K562 (cell line): ENCODE data around the gene JUNB. TPM values are rescaled to one million over a fixed set of nuclear protein-coding genes. Genes with fewer than 3 reads are reported as not detected.

Experiments
- ADNP ChIP-seq: fragments of 200-800 bp; sonication (Bioruptor generic); IDR thresholded peaks from 2 replicates; pipeline ENCODE4 v1.6.1; 2016; ENCODE audit warnings: missing genetic modification characterization, missing compliant biosample characterization
- FOXK1 ChIP-seq: sonication (generic); formaldehyde crosslinking; IDR thresholded peaks from 2 replicates; pipeline ENCODE4 v1.8.0; 2022; ENCODE audit warnings: missing genetic modification reagents, mild to moderate bottlenecking, borderline replicate concordance
- KDM4B ChIP-seq, 2 experiments: fragments of 450-650 bp in 1 of 2; sonication (generic) in 1 of 2; IDR thresholded peaks; 2 replicates each; pipeline ENCODE4 v1.6.1; 2016 to 2017; ENCODE audit warnings: borderline replicate concordance in 2 of 2, antibody characterized with exemption in 1 of 2, low read depth in 1 of 2, mild to moderate bottlenecking in 1 of 2
- LCOR ChIP-seq: sonication (generic); formaldehyde crosslinking; IDR thresholded peaks from 2 replicates; pipeline ENCODE4 v1.8.0; 2022; ENCODE audit warnings: mild to moderate bottlenecking, missing genetic modification reagents
- MEIS2 ChIP-seq: fragments of 450-650 bp; IDR thresholded peaks from 2 replicates; pipeline ENCODE4 v1.6.1; 2014; ENCODE audit warnings: mild to moderate bottlenecking; ENCODE audit not compliant: partially characterized antibody
- MTA1 ChIP-seq: fragments of 450-650 bp; IDR thresholded peaks from 2 replicates; pipeline ENCODE4 v1.6.1; 2017; ENCODE audit warnings: borderline replicate concordance
- MXI1 ChIP-seq: IDR thresholded peaks from 2 replicates; pipeline ENCODE4 v1.6.1; 2011; ENCODE audit warnings: low read depth, mild to moderate bottlenecking, improper control_type of control experiment, low read length
- NFIX ChIP-seq: fragments of 250-450 bp; sonication (Bioruptor Pico); IDR thresholded peaks from 2 replicates; pipeline ENCODE4 v1.4.0; 2020; ENCODE audit warnings: low read depth, mild to moderate bottlenecking, moderate library complexity
- NR1H2 ChIP-seq: sonication (generic); formaldehyde crosslinking; IDR thresholded peaks from 2 replicates; pipeline ENCODE4 v1.4.0; 2020; ENCODE audit warnings: mild to moderate bottlenecking, missing genetic modification reagents
- NR4A1 ChIP-seq, 2 experiments: fragments of 250-450 bp in 1 of 2; fragments of 450-650 bp in 1 of 2; sonication (Bioruptor Pico) in 1 of 2; IDR thresholded peaks; 2 replicates each; pipeline versions ENCODE4 v1.4.0 to v1.6.1; 2016 to 2020; ENCODE audit warnings: mild to moderate bottlenecking in 2 of 2, missing compliant biosample characterization in 1 of 2, missing genetic modification characterization in 1 of 2, moderate library complexity in 1 of 2
- POU5F1 ChIP-seq: fragments of 150-350 bp; IDR thresholded peaks from 2 replicates; pipeline ENCODE4 v1.6.1; 2014; ENCODE audit warnings: borderline replicate concordance, low read length, low read depth, mild to moderate bottlenecking; ENCODE audit not compliant: partially characterized antibody
- PTTG1 ChIP-seq: fragments of 450-650 bp; IDR thresholded peaks from 2 replicates; pipeline ENCODE4 v1.6.1; 2016; ENCODE audit warnings: low read depth, mild to moderate bottlenecking, missing genetic modification characterization, missing compliant biosample characterization
- RB1 ChIP-seq: fragments of 450-650 bp; IDR thresholded peaks from 2 replicates; pipeline ENCODE4 v1.6.1; 2017; ENCODE audit warnings: low read depth, mild to moderate bottlenecking
- RBM17 ChIP-seq: fragments of 200-400 bp; formaldehyde crosslinking; IDR thresholded peaks from 2 replicates; pipeline ENCODE4 v1.6.1; 2017; ENCODE audit warnings: low read depth, mild to moderate bottlenecking, low read length, borderline replicate concordance
- SMARCA4 ChIP-seq: fragments of 450-650 bp; IDR thresholded peaks from 2 replicates; pipeline ENCODE4 v1.6.1; 2016
- TAF15 ChIP-seq: fragments of 200-400 bp; formaldehyde crosslinking; IDR thresholded peaks from 2 replicates; pipeline ENCODE4 v1.6.1; 2017; ENCODE audit warnings: mild to moderate bottlenecking, low read depth, low read length, moderate library complexity
- ZNF232 ChIP-seq: sonication (generic); formaldehyde crosslinking; IDR thresholded peaks from 2 replicates; pipeline ENCODE4 v1.8.0; 2022; ENCODE audit warnings: mild to moderate bottlenecking, missing genetic modification reagents
- polyA plus RNA-seq, 8 experiments: library from polyadenylated mRNA; depleted of rRNA in 4 of 8; stranded (reverse) in 5 of 8; unstranded in 3 of 8; fragments of >200 nt; fragmentation: Nextera tagmentation in 2 of 8; fragmentation: Illumina TruSeq in 1 of 8; extraction: Ambion mirVana in 2 of 8; extraction: Trizol in 1 of 8; gene quantifications; 2 replicates each; pipeline versions ENCODE4 v1.2.1 to v1.2.3, GENCODE V29; 2011 to 2014; ENCODE audit warnings: inconsistent platforms in 1 of 8, missing spikeins in 1 of 8
- total RNA-seq, 7 experiments: library from RNA; depleted of rRNA in 6 of 7; stranded (reverse); fragments of >200 nt in 6 of 7; fragmentation: Illumina TruSeq in 2 of 7; extraction: Trizol in 2 of 7; gene quantifications; 2 replicates each; pipeline versions ENCODE4 v1.2.1 to v1.2.3, GENCODE V29; 2011 to 2021; ENCODE audit warnings: low replicate concordance in 1 of 7
- TF ChIP-seq, protein P1 (sequence below): sonication (generic); formaldehyde crosslinking; IDR thresholded peaks from 2 replicates; pipeline ENCODE4 v1.8.0; 2022; ENCODE audit warnings: mild to moderate bottlenecking, missing genetic modification reagents
- TF ChIP-seq, protein P2 (sequence below), 2 experiments: IDR thresholded peaks in 1 of 2; conservative IDR thresholded peaks in 1 of 2; 2 replicates each; pipeline ENCODE4 v1.6.1; 2016; ENCODE audit warnings: low read depth in 2 of 2, mild to moderate bottlenecking in 1 of 2, missing compliant biosample characterization in 1 of 2, missing genetic modification characterization in 1 of 2, moderate library complexity in 1 of 2
- TF ChIP-seq, protein P3 (sequence below): fragments of 450-650 bp; formaldehyde crosslinking; IDR thresholded peaks from 2 replicates; pipeline ENCODE4 v1.4.0; 2020; ENCODE audit warnings: mild to moderate bottlenecking, mixed read lengths

Gene JUNB
- total and polyA plus RNA-seq, 9 of the 15 experiments (the other 6 are each of a cell fraction or from before 2014, with no cell fraction given): 0.23 to 88.1 (median 13.1) TPM

DNA sequence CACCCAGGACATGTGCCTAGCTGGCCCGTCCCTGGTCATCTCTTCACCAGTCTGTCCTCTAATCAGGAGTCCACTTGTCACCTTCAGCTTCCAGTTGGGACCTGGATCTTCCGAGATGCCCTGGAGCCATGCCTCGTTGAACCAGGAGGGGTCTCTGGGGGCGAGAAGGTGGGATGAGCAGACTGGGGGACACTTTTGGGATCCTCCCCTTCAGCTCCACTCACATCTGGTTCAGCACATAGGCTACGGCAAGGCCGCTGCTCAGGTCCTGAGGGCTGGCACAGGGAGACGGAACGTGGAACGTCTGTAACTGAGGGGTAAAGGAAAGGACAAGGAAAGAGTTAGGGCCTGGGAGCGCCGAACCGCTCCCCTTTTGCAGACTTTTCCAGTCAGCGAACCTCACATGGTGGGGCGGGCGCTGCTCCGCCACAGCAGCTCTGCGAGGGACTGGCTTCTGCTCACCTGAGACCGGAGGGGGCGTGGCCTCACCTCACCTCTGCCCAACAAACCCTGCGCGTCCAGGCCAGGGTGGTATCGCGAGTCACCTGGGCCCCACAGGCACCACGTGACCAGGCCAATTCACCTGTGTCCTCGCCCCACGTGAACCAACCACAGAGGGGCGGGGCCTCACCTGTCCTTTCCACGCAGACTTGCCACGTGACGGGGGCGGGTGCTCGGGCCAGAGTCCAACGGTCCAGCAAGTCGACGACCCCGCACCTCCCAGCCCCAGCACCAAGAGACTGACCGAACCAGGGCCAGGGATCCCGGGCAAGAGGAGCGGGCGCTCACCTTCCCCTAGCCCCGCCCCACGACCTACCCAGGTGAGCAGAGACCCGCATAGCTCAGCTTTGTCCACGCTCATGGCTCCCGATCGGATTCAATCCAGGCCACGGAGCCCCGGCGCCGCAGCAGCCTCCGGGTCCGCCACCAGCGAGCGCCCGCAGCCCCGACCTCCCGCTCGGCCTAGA is 16.4 kb upstream of the JUNB start, which contains the start of gene HOOK2 (continued):
- TF ChIP-seq POU5F1 (no peak), MTA1 (no peak), RBM17 (no peak), TAF15 (no peak), NR4A1 (CRISPR knock-in tag; IDR thresholded peaks at IDR 0.05) (no peak), NR4A1 (tag; IDR thresholded peaks at IDR 0.05) (no peak), PTTG1 (tag) (no peak), RB1 (no peak), SMARCA4 (no peak), ADNP (tag) (no peak), MEIS2 (no peak), MXI1 (no peak), NFIX (CRISPR knock-in tag) (no peak), FOXK1 (CRISPR knock-in tag) (no peak), NR1H2 (CRISPR knock-in tag) (no peak), ZNF232 (CRISPR knock-in tag) (no peak), KDM4B (IDR thresholded peaks at IDR 0.05; ENCODE audit: borderline replicate concordance in 2 of 2, low read depth in 1 of 2) (no peak), LCOR (no peak)
- TF ChIP-seq, protein P1, sequence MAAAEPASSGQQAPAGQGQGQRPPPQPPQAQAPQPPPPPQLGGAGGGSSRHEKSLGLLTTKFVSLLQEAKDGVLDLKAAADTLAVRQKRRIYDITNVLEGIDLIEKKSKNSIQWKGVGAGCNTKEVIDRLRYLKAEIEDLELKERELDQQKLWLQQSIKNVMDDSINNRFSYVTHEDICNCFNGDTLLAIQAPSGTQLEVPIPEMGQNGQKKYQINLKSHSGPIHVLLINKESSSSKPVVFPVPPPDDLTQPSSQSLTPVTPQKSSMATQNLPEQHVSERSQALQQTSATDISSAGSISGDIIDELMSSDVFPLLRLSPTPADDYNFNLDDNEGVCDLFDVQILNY (CRISPR knock-in tag): no peak
- TF ChIP-seq, protein P2, sequence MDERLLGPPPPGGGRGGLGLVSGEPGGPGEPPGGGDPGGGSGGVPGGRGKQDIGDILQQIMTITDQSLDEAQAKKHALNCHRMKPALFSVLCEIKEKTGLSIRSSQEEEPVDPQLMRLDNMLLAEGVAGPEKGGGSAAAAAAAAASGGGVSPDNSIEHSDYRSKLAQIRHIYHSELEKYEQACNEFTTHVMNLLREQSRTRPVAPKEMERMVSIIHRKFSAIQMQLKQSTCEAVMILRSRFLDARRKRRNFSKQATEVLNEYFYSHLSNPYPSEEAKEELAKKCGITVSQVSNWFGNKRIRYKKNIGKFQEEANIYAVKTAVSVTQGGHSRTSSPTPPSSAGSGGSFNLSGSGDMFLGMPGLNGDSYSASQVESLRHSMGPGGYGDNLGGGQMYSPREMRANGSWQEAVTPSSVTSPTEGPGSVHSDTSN (CRISPR knock-in tag; IDR thresholded peaks at IDR 0.05; ENCODE audit: low read depth): no peak
- TF ChIP-seq, protein P2 (tag; conservative IDR thresholded peaks at IDR 0.05; ENCODE audit: low read depth): no peak
- TF ChIP-seq, protein P3, sequence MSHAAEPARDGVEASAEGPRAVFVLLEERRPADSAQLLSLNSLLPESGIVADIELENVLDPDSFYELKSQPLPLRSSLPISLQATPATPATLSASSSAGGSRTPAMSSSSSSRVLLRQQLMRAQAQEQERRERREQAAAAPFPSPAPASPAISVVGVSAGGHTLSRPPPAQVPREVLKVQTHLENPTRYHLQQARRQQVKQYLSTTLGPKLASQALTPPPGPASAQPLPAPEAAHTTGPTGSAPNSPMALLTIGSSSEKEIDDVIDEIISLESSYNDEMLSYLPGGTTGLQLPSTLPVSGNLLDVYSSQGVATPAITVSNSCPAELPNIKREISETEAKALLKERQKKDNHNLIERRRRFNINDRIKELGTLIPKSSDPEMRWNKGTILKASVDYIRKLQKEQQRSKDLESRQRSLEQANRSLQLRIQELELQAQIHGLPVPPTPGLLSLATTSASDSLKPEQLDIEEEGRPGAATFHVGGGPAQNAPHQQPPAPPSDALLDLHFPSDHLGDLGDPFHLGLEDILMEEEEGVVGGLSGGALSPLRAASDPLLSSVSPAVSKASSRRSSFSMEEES (CRISPR knock-in tag): peak; percentile 79
